GM18907 (cell line): ENCODE data around the gene RALB.

Source experiments
- ATAC-seq: cut with Tn5 transposase; IDR thresholded peaks from one replicate; pipeline ENCODE4 v1.9.1; 2021; ENCODE audit warnings: mild to moderate bottlenecking, moderate library complexity; ENCODE audit not compliant: unreplicated experiment

RALB gene, protein sequence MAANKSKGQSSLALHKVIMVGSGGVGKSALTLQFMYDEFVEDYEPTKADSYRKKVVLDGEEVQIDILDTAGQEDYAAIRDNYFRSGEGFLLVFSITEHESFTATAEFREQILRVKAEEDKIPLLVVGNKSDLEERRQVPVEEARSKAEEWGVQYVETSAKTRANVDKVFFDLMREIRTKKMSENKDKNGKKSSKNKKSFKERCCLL

GRCh38 chr2:120252225-120253020 is at the start of gene RALB:
RALB (plus strand) TSS chr2:120252852; CDS start chr2:120278665, 25,813 bp downstream.
- ATAC-seq: peak; percentile 95

DNA sequence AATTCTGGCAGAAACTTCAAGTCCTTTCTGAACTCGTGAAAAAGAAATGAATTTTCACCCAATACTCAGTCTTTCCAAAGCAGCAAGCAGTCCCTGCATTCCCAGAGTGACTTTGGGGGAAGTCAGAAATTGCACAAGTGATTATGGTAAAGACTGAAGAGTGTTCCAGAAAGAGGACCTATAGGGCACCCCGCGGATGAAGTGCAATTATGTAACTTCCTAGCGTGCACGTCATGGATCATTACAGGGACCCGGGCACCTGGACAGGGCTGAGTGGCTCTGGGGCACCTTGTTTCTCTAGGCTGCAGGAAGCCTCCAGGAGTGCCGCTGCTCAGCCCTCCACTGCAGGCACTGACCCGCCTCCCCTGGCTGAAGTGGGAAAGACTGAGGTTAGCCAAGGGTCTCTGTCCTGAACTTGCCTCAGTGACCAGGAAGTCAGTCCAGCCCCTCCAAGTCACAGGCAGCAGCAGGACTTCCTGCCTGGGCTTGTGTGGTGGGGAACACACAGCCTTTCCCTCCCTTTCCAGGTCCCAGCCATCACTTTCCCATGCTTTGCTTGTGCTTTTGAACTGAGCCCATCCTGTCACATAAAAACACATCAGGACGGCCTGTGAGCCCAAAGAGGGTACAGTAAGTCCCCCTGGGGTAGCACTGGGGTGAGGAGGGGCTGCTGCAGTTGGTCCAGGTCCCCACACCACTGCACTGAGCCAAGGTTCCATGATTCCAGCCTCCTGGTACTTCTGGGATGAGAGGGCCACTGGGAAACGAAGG is 49.2 kb upstream of the RALB start:
- no peak for ATAC-seq

DNA sequence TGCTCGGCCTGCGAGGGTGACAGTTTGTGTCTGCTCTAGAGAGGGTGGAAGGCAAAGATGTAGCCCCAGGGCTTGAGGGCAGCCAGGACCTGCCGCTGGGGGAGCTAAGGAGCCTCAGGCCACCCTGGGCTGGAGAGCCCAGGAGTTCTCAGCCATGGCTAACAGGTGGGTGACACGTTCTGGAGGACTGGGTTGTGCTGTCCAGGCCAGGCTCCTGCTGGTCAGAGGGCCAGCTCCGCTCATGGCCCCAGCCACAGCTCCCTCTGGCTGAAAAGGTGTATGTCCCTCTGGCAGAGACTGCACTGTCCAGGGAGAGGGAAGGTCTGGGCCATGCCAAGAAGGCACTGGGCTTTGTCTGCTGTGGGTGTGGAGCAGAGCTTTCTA is 48.6 kb upstream of the RALB start:
- ATAC-seq: no peak

GRCh38 chr2:120204417-120204816 is 48.2 kb upstream of the RALB start:
- no peak for ATAC-seq

DNA sequence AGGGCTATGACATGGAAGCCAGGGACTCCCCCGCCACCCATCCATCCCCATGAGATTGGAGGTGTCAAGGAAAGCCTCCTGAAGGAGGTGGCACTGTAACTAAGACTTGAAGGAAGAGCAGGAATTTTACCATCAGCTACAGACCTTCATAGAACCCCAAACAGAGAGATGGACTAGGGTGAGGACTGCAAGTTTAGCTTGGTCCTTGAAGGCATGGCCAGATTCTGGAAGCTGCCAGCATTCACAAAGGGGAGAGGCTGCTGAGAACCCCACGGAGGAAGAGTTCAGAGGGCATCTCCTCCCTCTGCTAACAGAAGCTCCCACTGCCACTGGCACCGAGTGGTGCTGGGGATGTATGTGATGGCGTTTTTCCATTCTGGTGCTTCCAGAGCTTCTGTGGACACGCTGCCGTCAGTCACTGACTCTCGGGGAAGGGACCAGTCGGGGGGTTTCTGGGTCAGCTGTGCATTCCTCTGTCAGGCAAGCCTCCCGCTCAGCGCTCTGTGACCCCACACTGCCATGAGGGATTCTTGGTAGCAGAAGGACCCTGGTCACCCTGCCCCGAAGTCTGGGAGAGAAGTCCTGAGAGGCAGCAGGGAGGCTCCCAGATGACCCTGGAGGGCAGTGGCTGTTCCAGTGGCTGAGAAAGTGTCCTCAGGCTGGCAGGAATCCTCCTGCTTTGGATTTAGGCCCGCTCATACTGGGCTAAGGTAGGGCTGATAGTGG is 47.5 kb upstream of the RALB start:
- ATAC-seq: no peak

GRCh38 chr2:120206022-120206581 is 46.5 kb upstream of the RALB start:
- ATAC-seq: no peak

GRCh38 chr2:120208381-120209353 is 44.0 kb upstream of the RALB start:
- no peak for ATAC-seq

- ATAC-seq: no peak
These were observed 43.0 kb upstream of the RALB start for GRCh38 chr2:120209427-120210269.

DNA sequence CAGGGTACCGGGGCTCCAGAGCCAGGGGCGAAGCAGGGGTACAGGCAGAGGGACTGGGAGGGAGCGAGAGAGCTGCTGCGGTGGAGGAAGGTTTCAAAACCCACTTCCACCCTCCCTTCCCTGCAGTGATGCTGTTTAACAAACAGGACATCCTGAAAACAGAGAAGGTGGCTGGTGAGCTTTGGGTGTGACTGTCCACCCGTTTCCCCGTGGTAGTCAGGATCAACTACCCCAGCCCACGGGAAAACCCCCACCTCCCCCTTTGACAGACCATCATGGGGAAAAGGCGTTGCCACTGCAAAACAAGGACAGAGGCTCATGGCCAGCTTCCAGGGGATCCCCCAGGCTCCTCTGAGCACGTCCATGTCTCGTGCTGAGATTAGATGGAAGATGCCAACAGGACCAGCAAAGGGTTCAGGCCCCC is 42.4 kb upstream of the RALB start:
- ATAC-seq: no peak

DNA sequence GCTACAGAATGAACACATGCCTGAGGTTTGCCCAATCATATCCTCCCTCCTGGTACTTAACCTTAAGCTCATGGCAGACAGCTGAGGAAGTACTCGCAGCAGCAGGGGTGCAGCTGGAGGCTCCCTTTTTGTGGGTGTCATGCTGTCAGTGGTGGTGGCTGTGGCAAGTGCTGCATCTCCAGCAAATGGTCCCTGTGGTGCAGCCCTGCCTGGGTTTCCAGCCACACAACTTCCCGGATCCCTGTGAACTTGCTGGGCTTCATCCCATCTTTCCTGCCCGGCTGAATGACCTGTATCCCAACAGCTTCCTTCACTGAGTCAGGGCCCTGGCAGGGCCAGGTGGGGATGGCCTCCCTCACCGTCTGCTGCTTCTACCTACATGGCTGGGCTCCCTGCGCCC is 34.5 kb upstream of the RALB start:
- ATAC-seq: no peak

DNA sequence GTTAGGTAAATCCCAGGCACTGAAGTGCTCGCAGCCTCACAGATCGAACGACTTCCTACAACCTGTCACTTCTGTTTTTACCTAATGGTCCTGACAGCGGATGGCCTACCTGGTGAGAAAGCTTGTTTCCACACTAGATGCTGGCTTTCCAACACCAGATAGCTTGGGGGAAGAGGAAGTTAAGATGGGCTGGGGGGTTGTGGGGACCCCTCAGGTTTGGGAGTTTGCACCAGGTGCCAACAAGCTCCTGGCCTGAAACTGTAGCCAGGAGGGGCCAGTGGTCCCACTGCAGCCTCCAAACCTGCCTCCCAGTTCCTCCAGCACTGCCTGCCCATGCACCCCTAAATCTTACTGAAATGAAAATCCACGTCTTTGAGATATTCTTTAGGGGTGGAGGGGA is 33.4 kb upstream of the RALB start:
- no peak for ATAC-seq

- ATAC-seq: no peak
These were observed 32.9 kb upstream of the RALB start for GRCh38 chr2:120219766-120220165.

- ATAC-seq: no peak
These were observed 31.9 kb upstream of the RALB start for GRCh38 chr2:120220756-120221155.

GRCh38 chr2:120221616-120222015 is 31.0 kb upstream of the RALB start:
- ATAC-seq: no peak

DNA sequence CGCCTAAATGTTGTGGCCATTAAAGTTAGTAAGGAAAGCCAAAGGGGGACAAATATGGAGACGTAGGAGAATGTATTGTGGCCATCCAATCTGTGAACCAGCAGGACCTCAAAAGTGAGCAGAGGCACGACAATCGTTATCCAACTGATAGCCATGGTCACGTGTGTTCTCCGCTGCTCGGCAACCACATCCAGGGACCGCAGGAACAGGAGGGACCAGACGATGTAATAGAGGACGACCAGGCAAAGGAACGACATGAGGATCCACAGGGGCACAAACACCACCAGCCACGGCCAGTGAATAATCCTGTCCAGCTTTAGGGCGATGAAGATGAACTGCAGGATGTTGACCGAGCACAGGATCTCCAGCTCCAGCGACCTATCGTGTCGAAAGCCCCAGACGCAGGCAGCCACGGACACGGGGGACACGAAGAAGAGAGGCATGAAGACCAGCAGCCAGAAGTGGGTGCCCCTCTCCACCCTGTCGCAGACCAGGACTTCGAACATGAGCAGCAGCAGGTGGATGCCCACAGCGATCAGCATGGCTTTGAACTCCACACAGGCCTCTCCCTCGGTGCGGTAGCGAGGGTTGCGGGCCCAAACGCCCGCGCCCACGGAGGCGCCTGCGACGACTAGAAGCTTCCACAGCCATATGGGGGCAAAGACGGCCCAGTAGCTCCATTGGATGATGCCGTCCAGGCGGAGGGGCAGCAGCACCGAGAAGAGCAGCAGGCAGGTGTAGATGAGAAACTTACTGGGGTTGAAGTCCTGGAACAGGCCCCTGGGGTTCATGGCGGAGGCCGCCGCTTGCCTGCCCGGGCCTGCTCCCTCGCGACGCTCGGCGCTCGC is 30.2 kb upstream of the RALB start:
- ATAC-seq: no peak

DNA sequence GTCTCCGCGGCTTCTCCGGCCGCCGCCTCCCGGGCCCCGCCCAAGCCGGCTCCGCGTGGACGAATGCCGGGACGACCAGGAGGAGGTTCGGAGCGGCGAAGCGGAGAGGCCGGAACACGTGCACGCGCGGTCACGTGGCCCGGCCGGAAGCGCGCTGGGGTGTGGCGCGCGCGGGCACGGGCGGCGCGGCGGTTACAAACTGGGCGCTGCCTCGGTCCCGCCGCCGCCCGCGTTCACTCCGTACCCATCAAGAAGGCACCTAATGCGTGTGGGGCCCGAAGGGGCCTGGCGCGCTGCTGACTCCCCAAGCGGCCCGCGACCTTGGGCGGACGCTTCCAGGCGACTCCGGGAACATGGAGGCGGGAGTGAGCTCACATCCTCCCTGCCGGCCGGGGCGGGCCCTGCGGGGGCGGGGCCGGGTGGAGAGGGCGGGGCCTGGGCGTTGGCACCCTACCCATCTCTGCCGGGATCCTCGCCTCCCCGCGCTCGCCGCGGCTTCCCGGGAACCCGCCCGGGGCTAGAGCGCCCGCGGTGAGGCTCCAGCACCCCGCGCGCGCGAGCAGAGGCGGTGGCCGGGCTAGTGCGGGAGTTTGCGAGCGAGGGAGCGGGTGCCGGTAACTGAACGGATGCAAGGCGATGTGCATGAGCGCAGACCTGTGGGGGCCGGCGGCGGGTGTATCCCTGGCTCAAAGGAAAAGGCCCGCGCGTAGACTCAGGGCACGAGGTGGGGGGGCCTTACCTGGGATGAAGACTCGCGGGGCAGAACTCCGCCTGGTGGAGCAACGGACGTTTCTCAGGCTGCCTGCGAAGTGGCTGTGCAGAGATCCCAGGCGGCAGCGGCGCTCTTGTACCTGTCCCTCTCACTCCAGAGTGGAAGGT is 29.4 kb upstream of the RALB start, which contains the start of gene TMEM185B:
TSS of gene TMEM185B (minus strand) at position 367 of the 879 bp plus-strand sequence. CDS start 424 bp downstream, outside the sequence.
- peak; percentile 86 for ATAC-seq

DNA sequence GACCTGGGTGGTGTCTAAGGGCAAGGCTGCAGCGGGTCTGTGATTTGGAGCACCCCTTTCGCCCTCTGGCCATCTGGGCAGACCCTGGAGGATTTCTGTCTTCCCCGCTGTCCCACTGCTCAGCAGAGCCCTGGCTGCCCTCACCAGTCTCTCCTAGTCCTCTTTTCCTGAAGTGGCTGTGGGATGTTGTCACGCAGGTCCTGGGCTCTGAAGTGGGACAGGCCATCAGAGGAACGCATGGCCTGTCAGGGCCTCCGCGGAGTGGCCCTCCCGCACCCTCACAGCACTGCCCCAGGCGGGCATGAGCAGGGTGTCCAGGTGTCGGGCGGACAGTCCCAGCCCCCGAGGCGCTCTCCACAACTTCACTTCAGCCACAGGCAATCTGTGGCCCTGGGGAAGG is 28.4 kb upstream of the RALB start:
- no peak for ATAC-seq
